Measurements from ENCODE around the gene HSPD1.

DNA sequence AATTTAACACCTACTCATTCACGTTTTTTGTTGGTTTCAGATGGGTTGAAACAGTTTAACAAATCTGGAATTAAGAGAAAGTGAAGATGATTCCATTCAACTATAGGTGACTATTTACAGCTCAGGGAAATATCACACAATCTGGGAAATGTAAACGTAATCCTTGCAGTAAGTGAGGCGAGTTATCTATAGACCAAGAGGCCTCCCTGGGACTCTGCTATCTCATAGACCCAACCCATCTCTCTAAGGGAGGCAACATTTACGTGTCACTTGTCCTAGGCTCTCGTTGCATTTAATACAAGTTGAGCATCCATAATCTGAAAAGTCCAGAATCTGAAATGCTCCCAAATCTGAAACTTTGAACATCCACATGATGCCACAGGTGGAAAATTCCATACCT lies 14.3 kb upstream of the HSPD1 start:
- TF ChIP-seq, protein P1, sequence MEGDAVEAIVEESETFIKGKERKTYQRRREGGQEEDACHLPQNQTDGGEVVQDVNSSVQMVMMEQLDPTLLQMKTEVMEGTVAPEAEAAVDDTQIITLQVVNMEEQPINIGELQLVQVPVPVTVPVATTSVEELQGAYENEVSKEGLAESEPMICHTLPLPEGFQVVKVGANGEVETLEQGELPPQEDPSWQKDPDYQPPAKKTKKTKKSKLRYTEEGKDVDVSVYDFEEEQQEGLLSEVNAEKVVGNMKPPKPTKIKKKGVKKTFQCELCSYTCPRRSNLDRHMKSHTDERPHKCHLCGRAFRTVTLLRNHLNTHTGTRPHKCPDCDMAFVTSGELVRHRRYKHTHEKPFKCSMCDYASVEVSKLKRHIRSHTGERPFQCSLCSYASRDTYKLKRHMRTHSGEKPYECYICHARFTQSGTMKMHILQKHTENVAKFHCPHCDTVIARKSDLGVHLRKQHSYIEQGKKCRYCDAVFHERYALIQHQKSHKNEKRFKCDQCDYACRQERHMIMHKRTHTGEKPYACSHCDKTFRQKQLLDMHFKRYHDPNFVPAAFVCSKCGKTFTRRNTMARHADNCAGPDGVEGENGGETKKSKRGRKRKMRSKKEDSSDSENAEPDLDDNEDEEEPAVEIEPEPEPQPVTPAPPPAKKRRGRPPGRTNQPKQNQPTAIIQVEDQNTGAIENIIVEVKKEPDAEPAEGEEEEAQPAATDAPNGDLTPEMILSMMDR (conservative IDR thresholded peaks at IDR 0.05): no peak
- no peak for TF ChIP-seq EZH2 (IDR thresholded peaks at IDR 0.05; ENCODE audit: low read depth)
